Psoas muscle (tissue), 8 donors: ENCODE data around the gene MMP25. TPM values are rescaled to one million over a fixed set of nuclear protein-coding genes. Genes with fewer than 3 reads are reported as not detected.

Source experiments
- ATAC-seq, 4 donors: fragments of 200-7000 bp; cut with Tn5 transposase; one replicate each; pipeline ENCODE4 v1.9.1; 2020; ENCODE audit warnings: moderate library complexity in 3 of 4, mild to moderate bottlenecking in 2 of 4
- DNase-seq, 2 donors: peaks; one replicate each; pipeline ENCODE4 v3.0.0-alpha.2; 2020
- H3K27ac ChIP-seq: fragments of 200-600 bp; one replicate; pipeline ENCODE4 v1.8.0; 2022
- H3K27me3 ChIP-seq, 3 donors: fragments of 200-600 bp in 1 of 3; one replicate each; pipeline versions ENCODE4 v1.6.1 to v1.8.0; 2013 to 2022; ENCODE audit warnings: low read length in 2 of 3, mild to moderate bottlenecking in 2 of 3, moderate library complexity in 1 of 3; ENCODE audit not compliant: insufficient read depth in 3 of 3
- H3K36me3 ChIP-seq, 2 donors: fragments of 200-600 bp in 1 of 2; one replicate each; pipeline versions ENCODE4 v1.6.1 to v1.8.0; 2013 to 2022; ENCODE audit warnings: low read depth in 1 of 2, mild to moderate bottlenecking in 1 of 2, moderate library complexity in 1 of 2; ENCODE audit not compliant: insufficient read depth in 1 of 2
- H3K4me1 ChIP-seq: fragments of 200-600 bp; one replicate; pipeline ENCODE4 v1.8.0; 2022
- H3K4me3 ChIP-seq: fragments of 200-600 bp; one replicate; pipeline ENCODE4 v1.8.0; 2022; ENCODE audit warnings: mild to moderate bottlenecking
- H3K9me3 ChIP-seq: fragments of 200-600 bp; one replicate; pipeline ENCODE4 v1.8.0; 2022
- WGBS, 3 donors: extraction: QIAGEN DNeasy Blood & Tissue Kit; methylation state at CpG; one replicate each; pipeline versions ENCODE4 v1.1.6 to v1.1.7; 2013; 5-methylcytosine and 5-hydroxymethylcytosine counted together
- intact Hi-C, 2 donors: fragments of 100-400 bp; cut with DNase I; formaldehyde crosslinking; loops; one replicate each; pipeline versions ENCODE4 v1.11.0 to v1.14.2; 2022
- polyA plus RNA-seq, 3 donors: library from polyadenylated mRNA; stranded (reverse); fragments of 200-250 nt; gene quantifications; one replicate each; pipeline ENCODE4 v1.2.3, GENCODE V29; 2013
- total RNA-seq, 4 donors: library from RNA; stranded (reverse); fragmentation: NEBNext Ultra II Directional in 2 of 4; extraction: Animal tissue kit (Norgen Biotek cat#: 25700) in 2 of 4; gene quantifications; one replicate each; pipeline versions ENCODE4 v1.2.1 to v1.2.4, GENCODE V29; 2021 to 2023
- TF ChIP-seq, protein P1 (sequence below): fragments of 200-600 bp; IDR thresholded peaks from one replicate; pipeline ENCODE4 v1.8.0; 2022; ENCODE audit warnings: antibody characterized with exemption
- donor health status: healthy with polysubstance abuse.
- donor health status: DM: no; HTN: no; CAD: no; lungs with moderate emphysema.
- donor health status: Bipolar disorder and iron deficiency.
- donor health status: healthy.
- donor health status: DM: yes; HTN: yes; CAD: no.
- donor health status: DM: no; HTN: no; CAD: no.
- donor health status: DM: no; HTN: no; CAD: no.
- donor health status: DM: yes; HTN: yes; CAD: no.

The MMP25 gene
- total and polyA plus RNA-seq, 7 donors = 0.13 to 2.3 (median 1.0) TPM

DNA sequence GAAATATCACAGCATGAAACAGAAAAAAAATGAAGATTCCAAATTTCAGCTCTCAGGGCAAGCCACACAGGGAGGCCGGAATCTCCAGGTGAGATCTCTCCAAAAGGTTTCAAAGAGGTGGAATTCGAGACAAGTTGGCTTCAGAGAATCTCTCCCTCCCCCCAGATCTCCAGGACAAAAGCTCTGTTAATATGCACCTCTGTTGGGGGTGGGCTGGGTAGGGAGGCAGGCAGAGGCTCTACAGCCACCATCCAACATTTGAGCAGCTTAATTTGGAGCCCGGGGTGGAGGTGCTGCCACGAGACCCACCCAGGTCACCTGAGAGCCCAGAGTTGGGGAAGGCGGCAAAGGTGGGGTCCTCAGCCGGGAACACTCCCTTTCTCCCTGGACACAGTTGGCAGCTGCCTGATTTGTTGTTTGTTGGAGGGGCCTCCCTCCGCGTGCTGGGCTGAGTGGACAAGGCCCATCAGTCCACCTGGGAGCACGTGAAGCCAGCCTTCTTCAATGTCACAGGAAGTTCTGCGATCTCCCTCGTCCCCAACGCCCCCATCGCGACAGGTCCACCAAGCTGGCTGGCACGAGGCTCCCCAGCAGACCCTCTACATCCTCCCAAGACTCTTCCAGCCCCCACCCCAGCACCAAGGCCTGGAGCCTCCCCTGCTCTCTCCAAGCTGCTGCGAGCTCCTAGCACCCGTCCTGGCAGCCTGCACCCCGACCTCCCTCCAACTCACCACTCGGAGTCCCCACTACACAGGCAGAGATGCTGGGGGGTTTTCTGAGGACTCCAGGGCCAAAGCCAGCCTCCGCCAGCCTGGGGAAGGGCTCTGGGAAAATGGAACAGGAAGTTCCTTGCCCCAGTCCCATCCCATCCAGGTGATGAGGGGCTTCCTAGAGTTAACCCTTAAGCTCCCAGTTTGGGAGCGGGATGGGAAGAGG, 52.4 kb downstream of the MMP25 start, which contains the start of gene ZSCAN10:
Gene ZSCAN10 (minus strand): TSS at position 836 of the 936 bp plus-strand sequence. CDS start 6,357 bp downstream, outside the sequence.
- peaks cover 0 to 2% (median 0%) of the 10 kb centered on the region in 3 donors for H3K27me3 ChIP-seq
- no peak for ATAC-seq
- intact Hi-C loops = loop anchor here (5.0 kb wide), 1 partner anchor 36 kb away; no protein-coding TSS in a partner anchor

DNA sequence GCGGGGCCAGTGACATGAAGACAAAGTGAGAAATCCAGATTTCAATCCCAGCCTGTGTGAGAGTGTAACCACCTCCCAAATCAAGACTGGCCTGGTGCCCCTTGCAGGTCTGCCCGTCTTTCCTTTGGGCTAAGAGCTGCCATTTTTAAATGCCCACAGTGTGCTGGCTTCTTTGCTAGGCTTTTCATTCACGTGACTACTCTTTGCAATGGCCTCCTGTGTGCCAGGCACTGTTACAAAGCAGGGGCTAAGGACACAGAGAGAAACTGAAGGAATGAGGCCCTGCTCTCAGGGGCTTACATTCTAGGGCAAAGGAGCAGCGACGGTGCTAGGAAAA, 53.0 kb downstream of the MMP25 start:
- TF ChIP-seq, protein P1, sequence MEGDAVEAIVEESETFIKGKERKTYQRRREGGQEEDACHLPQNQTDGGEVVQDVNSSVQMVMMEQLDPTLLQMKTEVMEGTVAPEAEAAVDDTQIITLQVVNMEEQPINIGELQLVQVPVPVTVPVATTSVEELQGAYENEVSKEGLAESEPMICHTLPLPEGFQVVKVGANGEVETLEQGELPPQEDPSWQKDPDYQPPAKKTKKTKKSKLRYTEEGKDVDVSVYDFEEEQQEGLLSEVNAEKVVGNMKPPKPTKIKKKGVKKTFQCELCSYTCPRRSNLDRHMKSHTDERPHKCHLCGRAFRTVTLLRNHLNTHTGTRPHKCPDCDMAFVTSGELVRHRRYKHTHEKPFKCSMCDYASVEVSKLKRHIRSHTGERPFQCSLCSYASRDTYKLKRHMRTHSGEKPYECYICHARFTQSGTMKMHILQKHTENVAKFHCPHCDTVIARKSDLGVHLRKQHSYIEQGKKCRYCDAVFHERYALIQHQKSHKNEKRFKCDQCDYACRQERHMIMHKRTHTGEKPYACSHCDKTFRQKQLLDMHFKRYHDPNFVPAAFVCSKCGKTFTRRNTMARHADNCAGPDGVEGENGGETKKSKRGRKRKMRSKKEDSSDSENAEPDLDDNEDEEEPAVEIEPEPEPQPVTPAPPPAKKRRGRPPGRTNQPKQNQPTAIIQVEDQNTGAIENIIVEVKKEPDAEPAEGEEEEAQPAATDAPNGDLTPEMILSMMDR = no peak
- DNase-seq (no peak), ATAC-seq (peak in 1 of 4 donors; percentile 3)
- Histone ChIP-seq H3K4me1 (peaks cover 8% of the 10 kb centered on the region), H3K9me3 (no peaks in the 10 kb centered on the region), H3K27me3 (peaks cover 0 to 2% (median 0%) of the 10 kb centered on the region in 3 donors), H3K4me3 (peak overlapping the region; percentile 52), H3K36me3 (no peaks in the 10 kb centered on the region), H3K27ac (no peak overlapping the region)
- intact Hi-C loops = loop anchor here (5.0 kb wide), 1 partner anchor 37 kb away; no protein-coding TSS in a partner anchor
- WGBS, 3 donors = 59 to 71% (median 69%) methylated on average over 5 of the region's 5 CpGs

More for the DNA sequence above, 52.4 kb downstream of the MMP25 start, which contains the start of gene ZSCAN10:
- Histone ChIP-seq H3K27ac (no peak within 1 kb of the TSS), H3K4me1 (peaks cover 8% of the 10 kb centered on the region), H3K9me3 (no peaks in the 10 kb centered on the region), H3K36me3 (no peaks in the 10 kb centered on the region), H3K4me3 (peak within 1 kb of the TSS; percentile 52)
- WGBS, 3 donors = 44 to 59% (median 46%) methylated on average over 21 of the region's 21 CpGs
- TF ChIP-seq, protein P1 = no peak
- peak in 1 of 2 donors; percentile 48 for DNase-seq

DNA sequence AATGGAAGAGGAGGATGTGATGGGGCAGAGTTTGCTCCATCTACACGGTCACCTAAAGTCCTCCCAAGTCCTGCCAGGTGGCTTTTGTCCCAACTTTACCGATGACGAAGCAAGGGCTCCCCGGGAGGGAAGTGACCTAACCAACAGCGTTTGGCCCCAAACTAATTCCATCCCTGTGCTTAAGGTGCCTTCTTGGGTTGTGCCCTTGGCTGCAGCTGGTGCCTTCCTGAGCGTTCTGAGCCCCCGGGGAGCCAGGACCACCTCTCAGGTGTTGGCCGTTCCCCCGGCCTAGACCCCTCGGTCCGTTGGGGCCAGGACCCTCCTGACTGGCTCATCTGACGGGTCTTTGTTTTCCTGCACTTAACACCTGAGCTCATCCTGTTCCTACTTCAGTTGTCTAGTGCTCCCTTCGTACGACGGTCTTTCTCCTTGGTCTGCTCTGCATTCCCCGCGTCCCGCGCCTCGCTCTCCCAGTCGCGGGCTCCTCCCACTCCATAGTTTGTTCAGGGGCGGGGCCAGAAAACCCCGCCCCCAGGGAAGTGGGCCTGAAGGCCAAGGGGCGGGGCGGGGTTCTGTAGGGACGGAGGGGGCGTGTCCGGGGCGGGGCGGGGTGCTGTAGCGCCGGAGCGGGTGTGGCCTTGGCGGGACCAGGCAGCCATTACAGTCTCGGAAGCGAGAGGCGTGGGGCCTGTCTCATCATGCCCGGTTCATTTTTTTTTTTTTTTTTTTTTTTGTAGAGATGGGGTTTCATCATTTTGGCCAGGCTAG, 53.6 kb downstream of the MMP25 start:
- ATAC-seq (peak; percentile 91 to 96 (median 95)), DNase-seq (peak; percentile 93 to 94)
- WGBS, 3 donors = 4% methylated on average over 36 to 39 of the region's 39 CpGs
- TF ChIP-seq, protein P1 = no peak
- intact Hi-C loops = loop anchor here (5.0 kb wide), 1 partner anchor 38 kb away; no protein-coding TSS in a partner anchor
- Histone ChIP-seq H3K36me3 (no peaks in the 10 kb centered on the region), H3K27ac (no peak overlapping the region), H3K27me3 (peaks cover 0 to 2% (median 0%) of the 10 kb centered on the region in 3 donors), H3K4me3 (peak overlapping the region; percentile 52), H3K4me1 (peaks cover 8% of the 10 kb centered on the region), H3K9me3 (no peaks in the 10 kb centered on the region)

DNA sequence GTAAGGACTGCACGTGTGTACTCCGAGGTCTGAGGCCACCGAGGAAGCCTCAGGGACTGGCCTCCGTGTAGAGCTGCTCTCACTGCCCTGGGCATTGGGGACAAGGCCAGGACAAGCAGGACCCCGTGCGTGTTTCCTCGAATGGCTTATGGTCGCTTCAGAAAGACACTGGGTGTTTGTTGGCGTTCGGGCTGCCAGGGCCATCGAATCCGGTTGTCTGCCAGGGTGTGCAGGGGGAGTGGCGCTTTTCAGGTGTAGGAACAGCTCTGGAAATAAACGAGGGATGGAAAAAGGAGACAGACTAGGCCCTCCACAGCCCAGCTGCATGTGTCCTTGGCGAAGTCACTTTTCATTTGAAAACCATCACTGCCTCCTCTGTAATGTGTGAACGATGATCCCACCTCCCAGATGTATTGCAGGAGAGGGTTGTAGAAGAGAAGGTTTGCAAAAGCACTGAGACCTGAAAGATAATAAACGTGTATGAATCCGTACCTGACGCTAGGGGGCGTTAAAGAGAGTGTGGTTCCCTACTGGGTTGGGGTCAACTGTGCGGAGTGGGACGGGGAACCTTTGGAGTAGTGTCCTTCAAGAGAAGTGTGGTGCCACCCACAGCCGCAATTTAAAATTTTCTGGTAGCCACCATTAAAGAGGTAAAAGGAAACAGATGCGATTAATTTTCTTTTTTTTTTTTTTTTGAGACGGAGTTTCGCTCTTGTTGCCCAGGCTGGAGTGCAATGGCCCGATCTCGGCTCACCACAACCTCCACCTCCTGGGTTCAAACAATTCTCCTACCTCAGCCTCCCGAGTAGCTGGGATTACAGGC, 54.9 kb downstream of the MMP25 start:
- peak in 1 of 2 donors; percentile 30 for DNase-seq
- intact Hi-C loops = no loop called here
- TF ChIP-seq, protein P1 = peak; percentile 34
- Histone ChIP-seq H3K36me3 (no peaks in the 10 kb centered on the region), H3K27ac (peak overlapping the region; percentile 46), H3K4me3 (peak overlapping the region; percentile 22), H3K4me1 (peaks cover 15% of the 10 kb centered on the region), H3K27me3 (peaks cover 0 to 2% (median 0%) of the 10 kb centered on the region in 3 donors), H3K9me3 (no peaks in the 10 kb centered on the region)
- ATAC-seq = no peak
- WGBS, 3 donors = 52 to 61% (median 56%) methylated on average over 27 to 29 of the region's 29 CpGs
